ENCODE measurements around the gene USP10.

DNA sequence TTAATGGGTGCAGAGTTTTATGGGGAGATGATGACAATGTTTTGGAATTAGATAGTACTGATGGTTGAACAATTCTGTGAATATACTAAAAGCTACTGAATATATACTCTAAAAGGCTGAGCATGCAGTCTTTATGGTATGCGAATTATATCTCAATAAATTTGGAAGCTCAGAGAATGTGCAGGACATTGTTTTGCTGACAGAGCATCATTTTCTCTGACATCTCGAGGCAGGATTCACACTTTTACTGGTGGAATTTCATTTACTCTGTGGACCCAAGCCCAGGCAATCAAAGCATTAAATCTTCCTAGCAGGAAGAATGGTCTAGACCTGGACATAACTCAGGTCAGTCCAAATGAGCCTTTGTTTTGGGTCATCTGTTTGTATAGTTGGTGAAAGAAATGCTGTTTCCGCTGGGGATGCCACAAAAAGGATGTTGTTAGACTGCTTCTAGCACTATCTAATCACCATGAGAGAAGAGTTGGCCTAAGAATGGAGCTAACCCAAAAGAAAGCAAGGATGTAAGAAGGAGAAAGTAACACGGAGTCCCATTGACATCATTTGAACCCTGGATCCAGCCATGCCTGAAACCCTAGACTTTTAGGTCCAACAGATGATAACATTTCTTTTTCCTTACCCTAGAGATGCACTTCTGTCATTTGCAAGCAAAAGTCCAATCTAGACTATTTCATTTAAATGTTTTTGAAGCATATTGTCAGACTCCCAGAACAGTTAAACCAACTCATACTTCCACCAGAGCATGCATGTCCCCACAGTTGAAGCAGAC, 18.8 kb upstream of the USP10 start:
- no peak for TF ChIP-seq CTCF (IDR thresholded peaks at IDR 0.05; ENCODE audit: extremely low read depth in 1 of 2, insufficient read depth in 1 of 2, low read depth in 1 of 2, low read length in 2 of 2)
- TF ChIP-seq EZH2 (IDR thresholded peaks at IDR 0.05; ENCODE audit: borderline replicate concordance, low read depth, low read length, severe bottlenecking) = no peak
- TF ChIP-seq FOS (IDR thresholded peaks at IDR 0.05; ENCODE audit: borderline replicate concordance, insufficient read depth, low read length) = no peak

All from endothelial cell of umbilical vein (primary cell).